SHP77 (cell line): ENCODE measurements around the gene NOS1AP.
"Not testable (repeated sequence)": the region's sequence is repeated elsewhere in the genome, so short reads cannot be mapped to it uniquely, and the experiment has no call there.

Experiments
- DNase-seq, 2 experiments: peaks; one replicate each; lab custom pipeline; 2025; lab: John Stamatoyannopoulos, UW

The NOS1AP gene

DNA sequence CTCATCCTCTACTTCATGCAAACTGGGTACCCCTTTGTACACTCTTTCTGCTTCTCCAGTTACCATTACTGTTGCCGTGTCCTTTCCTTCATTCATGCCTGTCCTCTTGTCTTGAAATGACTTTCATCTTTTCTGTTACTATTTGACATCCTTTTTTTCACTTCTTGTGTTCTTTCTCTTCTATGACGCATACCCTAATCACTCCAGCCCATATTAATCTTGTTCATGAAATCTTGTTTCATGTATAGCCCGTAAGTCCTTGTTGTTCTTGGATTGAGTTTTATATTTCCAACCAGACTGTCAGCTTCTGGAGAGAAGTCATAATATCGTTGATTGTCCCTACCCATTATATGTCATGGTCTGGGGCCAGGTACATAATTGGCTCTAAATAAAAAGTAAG, 126.1 kb downstream of the NOS1AP start:
- no peak for DNase-seq

DNA sequence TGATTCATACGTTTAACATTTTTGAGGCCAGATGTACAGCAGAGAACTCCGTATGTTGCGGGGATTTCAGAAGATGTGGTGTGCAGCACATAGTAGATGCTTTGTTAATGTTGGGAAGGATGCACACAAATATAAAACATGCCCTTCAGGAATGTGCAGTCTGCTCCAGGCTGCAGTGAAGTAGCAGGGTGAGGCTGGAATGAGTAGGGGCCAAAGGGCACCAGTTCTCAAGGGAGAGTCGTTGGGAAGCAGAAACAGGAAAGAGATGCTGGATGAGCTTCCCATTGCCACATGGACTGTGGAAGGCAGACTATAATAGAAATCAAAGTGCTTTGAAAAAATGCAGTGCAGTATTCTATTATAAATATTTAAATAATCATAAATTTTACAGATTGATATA, 126.9 kb downstream of the NOS1AP start:
- DNase-seq = no peak

DNA sequence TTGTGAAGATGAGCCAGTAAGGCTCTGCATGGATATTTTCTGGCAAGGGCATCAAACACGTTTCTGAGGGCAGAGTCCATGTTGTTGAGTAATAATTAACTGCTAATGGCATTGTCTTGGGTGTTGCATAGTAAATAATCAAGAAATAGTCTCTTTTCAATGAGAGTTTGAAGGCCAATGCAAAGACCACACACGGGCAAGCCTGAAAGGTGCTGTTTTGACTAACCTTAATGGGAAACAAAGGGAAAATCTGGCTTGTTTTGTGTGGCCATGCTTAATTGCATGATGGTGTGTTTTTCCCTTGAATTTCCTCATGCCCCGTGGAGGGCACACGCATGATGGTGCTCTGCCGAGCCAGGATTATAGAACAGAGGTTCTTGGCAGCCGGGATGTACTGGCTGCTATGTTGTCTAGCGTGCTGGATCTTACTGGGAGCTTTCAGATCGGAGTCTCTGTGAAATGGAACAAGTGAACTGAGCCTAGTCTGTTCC, 127.6 kb downstream of the NOS1AP start:
- DNase-seq = no peak

DNA sequence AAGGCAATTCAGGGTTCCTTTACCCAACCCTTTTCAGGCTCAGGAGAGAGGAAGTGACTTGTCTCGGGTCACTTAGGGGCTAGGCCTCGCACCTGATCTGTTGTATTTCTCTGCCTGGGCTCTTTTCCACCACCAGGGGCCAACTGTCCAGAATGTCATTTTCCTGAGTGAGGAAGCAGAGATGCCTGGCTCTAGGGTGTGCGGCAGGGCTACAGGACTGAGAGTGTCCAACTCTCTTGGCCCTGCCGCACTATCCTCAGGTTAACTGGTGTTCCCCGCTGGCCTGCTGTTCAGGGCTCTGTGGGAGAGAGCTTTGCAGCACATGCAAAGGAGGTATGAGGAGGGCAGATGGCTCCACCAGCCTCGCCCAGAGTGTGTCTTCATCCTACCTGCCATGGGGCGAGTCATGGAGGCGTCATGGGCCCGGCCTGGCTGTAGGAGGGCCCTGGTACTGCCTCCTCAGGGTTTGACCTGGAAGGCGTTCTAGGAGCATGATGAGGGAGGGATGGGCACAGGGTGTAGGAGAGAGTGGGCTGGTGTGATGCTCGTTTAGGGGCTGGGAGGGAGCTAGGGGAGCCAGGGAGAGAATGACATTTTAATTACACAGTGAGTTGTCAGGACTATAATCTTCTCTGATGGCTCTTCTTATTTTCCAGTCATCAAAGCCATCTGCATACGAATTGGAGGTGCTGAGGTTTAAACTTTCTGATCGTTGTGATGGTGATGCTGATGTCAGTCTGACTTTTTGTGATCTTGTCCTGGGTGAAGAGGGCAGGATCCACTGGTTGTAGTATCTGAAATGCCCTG, 128.3 kb downstream of the NOS1AP start:
- no peak for DNase-seq

DNA sequence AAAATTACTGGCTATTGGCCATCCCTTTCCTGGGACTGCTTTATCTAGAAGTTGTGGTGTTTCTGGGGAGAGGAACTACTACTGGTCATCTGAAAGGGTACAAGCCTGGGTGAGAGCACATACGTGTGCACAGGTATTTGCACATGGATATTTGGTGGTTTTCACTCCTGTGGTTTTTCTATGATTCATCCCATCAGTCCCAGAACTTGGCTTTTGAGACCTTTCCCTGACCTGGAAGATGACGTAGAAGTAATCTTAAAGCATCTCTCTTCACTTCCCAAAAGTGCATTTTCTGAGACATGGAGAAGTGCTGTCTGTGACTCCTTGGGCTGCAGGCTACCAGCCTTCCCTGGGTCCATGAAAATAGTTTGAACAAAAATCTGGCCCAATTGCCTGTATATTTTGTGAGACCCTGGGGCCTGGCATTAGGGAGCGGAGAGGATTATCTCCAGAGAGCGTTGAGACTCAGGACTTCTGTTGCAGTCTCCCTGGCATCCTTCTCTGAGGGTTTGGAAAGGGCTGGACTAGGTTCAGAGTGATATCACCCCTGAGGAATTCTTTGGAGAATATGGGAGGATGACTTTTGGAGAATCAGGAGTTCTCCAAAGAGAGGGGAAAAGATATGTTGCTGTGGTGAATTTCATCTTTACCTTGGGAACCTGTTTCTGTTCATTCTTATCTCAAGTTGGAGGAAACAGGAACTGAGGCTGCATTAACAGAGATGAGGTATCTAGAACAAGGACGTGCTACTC, 130.8 kb downstream of the NOS1AP start:
- no peak for DNase-seq

DNA sequence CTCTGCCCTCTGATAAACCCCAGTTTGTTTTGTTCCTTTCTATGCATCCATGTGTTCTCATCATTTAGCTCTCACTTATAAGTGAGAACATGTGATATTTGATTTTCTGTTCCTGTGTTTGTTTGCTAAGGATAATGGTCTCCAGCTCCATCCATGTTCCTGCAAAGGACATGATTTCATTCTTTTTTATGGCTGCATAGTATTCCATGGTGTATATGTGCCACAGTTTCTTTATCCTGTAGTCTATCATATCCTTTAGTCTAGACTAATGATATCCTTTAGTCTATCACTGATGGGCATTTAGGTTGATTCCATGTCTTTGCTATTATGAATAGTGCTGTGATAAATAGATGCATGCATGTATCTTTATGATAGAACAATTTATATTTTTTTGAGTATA, 131.6 kb downstream of the NOS1AP start:
- not testable (repeated sequence) for DNase-seq

DNA sequence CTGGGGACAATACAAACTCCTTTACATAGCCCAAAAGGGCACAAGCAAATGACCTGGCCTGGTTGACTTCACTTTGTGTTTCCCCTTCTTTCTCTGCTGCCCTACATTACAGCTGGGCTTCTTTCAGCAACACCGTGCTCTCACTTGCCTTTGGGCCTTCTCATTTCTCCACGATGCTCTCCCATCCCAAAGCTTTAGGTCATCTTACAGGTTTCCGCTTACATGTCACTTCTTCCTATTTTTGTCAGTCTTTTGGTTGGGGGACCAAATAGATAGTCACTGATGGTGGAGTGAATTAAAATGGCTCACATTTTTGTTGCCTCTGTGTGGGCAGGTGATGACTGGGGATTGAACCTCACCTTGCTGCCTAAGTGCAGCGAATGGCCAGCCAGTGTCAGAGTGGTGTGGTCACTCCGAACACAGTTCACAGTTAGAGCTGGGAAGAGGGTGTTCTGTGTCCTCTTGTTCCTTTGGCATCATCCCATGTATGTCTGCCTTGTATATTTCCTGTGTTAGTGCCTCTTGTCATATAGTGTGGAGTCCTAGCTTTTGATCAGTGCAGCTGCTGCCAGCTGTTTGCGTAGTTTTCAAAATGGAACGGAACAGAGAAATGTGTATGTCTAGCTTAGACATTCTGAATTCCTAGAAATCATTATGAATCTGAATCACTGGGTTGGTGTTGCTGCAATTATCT, 134.8 kb downstream of the NOS1AP start:
- no peak for DNase-seq

DNA sequence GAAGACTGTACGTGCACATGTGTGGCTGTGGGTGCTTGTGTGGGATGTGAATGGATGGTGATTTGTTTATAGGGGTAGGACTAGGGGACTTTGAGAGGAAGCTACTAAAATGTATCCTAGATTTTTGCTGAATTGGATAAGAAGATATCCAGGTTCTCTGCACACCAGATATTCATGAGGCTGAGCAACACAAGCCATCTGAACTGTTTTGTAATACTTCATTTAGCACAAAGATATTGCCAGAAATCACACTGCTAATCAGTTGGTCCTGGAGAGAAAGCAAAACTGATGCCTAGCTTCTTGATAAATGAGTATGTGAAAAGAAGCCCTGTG, 135.3 kb downstream of the NOS1AP start:
- DNase-seq = no peak

DNA sequence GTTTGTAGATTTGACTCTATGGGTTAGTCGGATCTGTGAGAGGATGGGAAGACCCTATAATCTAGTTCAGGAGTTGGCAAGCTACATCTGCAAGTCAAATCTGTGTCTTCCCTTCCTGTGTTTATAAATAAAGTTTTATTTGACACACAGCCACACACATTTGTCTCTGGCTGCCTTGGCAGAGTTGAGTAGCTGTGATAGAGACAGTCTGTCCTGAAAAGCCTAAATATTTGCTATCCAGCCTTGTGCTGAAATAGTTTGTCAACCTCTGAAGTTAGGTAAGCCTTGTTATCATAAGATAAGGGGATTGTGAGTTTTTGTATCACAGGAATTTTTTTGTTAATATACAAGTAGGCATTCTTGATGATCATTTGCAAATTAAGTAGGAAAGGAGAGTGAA, 136.8 kb downstream of the NOS1AP start:
- no peak for DNase-seq

DNA sequence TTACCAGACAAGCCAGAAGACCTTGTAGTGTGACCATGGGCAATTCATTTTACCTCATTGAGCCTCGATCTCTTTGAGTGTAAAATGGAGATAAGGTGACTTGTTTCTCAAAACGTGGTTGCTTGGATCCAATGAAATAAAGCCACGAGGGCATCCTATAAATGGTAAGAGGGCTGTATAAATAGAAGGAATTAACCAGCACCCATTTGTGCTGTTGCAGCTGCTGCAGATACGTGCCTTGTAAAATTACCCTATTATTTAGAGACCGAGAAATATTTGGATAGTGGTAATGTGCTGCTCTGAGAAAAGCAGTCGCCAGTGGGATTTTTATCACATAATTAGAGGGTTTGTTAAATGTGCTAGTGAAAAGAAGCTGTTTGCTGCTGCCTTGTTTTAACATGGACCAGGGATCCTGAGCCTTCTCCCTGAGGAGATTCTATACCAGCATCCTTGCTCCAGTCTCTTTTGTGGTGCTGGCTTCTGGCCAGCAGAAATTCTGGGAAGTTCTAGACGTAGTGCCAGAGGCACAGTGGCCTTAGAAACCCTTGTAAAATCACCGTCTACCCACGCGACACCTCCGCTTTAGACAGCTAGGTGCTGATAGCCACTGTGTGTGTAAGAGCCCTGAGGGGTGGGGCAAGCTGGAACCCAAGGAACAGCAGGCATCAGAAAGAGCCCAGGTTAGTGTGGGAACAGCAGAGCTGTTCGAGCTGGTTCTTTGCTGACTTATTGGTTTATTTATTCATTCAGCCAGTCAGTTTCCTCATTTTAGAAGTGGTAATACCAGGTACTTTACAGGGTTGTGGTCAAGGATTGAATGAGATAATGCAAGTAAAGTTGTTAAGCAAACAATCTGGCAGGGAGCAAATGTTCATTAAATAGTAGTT, 137.5 kb downstream of the NOS1AP start:
- no peak for DNase-seq

DNA sequence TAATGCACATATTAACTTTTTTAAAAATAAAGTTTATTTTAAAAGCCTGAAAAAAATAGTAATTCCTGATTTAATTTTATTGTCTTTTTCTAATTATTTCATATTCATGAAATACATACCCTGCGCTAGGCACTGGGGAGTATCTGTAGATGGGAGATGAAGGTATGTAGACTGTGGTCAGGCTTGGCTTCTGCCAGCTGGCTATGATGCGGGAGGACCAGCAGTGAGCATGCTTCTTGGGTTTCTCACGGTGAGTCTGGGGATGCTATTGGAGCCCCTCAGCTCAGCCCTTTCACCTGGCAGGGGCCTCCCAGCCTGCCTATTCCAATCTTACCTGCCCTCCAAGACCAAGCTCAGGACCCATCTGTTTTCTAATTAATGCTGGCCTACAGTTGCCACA, 138.4 kb downstream of the NOS1AP start:
- no peak for DNase-seq

DNA sequence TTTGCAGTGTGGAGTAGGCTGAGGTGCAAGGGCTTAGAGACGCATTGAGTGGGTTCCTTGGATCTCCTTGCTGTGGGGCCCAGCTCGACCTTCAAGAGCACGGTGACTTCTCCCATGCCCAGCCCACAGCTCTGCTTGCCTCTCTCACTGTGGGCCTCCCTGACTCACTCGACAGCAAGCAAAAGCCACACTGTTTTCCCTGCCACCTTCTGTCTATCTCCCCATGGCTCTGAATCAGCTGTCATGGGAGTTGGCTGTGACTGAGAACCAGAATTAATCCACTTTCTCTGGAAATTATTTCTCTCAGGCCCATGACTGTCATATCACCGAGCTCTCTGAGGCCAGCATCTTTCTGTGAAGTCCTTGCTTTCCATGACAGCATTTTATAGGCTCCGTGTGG, 140.7 kb downstream of the NOS1AP start:
- no peak for DNase-seq

DNA sequence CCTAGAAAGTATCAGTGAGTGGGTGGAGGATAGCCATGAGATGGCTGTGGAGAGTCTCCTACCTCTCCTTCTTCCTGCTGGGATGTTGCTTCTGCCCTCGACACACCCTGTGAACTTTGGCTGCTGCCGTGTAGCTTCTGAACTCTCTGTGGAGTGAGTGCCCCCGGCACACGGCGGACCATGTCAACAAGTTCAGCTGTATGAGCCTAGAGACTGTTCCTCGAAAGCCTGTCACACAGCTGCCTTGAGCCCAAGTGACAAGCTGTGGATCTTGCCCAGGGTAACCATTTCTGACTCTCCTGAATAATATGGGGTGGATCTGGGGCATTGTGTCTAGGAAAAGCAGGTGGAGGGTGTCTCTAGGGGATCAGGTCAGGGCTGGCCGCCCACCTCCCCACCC, 143.2 kb downstream of the NOS1AP start:
- no peak for DNase-seq

DNA sequence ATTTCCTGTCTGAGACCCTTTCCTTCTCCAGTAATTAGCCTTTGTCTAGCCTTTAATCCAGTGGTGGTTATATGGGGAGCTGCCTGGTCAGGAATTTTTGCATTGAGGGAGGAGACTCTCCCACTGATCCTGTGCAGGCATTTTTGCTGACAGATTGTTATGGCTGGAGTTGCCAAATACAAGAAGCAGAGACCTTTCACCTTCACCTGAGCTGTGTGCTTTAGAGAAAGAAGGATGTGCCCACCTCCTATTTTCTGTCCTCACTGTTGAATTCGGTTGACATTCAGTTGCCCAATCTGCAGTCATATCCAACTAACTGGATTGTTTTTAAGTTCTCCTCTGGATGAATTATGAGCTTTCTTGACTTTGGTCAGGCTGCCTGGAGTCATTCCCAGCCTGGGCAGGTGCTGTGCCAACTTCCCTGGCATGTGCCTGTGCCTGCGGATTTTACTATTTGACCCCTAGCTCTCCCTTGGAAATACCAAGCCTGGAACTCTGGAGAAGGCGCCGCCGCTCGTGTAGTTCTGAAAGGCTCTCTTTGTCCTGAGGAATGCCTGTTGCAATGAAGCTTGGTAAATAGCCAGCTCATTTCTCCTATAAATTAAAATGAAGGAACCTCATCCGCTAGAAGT, 143.9 kb downstream of the NOS1AP start:
- no peak for DNase-seq

DNA sequence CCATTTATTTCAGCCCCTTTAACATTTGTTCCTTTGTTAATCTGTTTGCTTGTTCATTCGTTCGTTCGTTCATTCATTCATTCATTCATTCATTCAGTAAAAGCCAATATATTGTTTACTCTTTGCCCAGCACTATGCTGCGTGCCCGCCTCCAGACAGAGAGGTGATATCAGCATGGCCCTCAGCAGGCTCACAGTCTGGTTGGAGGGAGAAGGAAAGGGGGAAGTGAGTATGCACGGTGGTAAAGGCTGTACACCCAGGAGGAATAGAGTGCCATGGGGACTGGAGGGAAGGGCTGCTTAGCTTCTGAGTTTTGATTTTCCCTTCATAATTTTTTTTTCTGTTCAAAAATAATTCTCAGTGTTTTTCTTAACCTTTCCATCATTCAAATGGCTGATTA, 144.7 kb downstream of the NOS1AP start:
- DNase-seq = no peak

DNA sequence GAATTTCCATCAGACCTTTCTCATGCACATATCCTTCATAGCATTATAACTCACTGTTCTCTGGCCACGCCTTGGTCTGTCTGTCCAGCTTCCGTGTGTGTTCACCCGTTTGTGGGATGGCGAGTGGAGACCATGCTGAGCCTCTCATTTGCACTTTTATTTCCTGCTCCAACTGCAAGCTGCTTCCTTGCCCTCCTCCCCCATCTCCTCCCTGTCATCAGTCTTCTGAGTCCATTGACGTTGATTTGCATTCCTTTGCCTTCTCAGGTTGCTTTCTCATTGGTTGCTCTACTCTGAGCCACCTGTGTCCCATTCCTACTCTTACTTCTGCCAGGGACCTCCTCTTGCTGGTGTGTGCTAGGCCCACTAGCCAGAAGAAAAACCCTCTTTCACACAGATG, 146.4 kb downstream of the NOS1AP start:
- DNase-seq = no peak

DNA sequence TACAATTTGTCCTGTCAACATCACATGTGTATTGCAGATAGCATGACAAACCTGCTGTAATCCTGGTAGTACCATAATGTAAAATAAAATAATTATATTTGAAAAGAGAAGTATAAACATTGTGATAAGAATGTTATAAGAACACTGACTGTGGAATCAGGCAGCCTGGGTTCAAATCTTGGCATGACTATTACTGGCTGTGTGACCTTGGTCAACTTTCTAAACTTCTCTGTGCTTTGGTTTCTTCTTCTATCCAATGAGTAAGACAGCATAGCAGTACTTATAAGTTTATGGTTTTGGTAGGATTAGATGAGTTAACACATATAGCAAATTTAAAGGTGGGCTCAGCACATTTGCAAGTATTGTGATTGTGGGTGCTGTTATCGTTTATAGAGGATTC, 147.1 kb downstream of the NOS1AP start:
- DNase-seq = no peak

DNA sequence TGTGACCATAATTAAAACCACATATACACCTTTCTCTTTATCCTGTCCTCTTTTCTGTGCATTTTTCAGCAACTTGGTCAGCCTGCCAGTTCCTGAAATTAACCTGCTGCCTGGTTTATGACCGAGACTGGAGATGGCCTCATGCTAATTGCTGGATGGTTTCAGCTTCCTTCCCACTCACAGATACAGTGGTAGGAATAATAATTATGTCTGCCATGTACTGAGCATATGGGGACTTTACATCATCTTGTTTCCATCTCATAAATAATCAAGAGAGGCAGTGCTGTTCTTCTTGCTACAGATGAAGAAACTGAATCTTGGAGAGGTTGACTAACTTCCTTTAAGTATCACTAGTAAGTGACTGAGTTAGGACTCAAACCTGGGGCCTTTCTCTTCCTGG, 148.2 kb downstream of the NOS1AP start:
- no peak for DNase-seq

DNA sequence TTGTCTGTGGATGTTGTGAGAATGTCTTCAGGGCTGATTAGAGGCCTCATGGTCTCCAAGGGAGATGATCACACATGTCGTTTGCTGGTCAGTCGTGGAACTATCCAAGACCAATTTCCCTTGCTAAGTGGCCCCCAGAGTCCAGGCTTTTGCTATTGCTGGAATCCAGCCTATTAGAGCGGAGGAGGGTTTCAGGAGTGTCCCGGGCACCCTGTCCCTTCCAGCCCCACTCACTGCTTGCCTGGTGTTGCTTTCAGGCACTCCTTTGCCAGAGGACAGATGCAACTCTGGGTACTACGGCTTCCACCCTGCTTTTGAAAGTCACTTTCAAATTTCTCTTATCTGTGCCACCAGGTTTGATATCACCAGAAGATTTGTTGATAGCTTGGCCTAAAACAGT, 149.1 kb downstream of the NOS1AP start:
- no peak for DNase-seq

DNA sequence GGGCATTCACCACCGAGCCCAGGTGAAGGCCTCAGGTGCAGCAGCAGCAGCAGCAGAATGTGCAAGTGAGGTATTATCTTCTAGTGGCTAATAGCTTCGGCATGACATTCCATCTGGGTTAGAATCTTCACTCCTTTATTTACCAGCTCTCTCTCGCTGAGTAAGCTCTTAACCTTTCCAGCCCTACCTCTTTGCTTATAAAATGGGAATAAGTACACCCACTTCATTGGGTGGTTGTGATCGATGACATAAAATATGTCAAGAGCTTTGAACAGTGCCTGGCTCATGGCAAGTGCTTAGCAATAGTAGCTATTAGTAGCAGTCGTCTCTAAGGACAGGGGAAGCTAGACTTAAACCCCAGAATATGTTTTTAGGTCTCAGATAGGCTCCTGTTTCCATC, 149.5 kb downstream of the NOS1AP start:
- no peak for DNase-seq

DNA sequence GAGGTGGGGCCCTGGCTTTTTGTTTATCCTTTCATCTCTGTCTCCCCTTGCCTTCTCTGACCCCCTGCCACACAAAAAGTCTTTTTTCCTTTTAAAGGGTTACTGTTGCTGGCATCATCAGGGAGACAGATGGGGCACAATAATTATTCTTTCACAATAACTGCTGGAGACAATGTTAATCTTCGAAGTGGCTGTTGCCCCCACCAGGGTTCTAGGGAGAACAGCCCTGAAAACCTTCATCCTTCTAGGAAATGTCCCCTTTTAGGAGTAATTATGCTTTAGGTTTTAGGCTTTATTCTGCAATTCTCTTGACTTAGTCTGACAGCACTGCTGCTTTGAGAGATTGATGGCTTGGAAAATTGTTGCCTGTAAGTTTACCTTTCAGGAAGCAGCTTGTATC, 150.0 kb downstream of the NOS1AP start:
- DNase-seq = no peak
